GM15510 (cell line): Measurements from ENCODE around the gene WNT11.

Experiments used
- POLR2A ChIP-seq: IDR thresholded peaks from 3 replicates; pipeline ENCODE4 v1.6.1; 2011; ENCODE audit warnings: borderline replicate concordance; ENCODE audit not compliant: insufficient read length; ENCODE audit errors: extremely low read depth

WNT11 gene

GRCh38 chr11:76205252-76206076, 838 bp downstream of the WNT11 start:
- no peak for TF ChIP-seq POLR2A

GRCh38 chr11:76203937-76204336, 2.4 kb downstream of the WNT11 start:
- no peak for TF ChIP-seq POLR2A

DNA sequence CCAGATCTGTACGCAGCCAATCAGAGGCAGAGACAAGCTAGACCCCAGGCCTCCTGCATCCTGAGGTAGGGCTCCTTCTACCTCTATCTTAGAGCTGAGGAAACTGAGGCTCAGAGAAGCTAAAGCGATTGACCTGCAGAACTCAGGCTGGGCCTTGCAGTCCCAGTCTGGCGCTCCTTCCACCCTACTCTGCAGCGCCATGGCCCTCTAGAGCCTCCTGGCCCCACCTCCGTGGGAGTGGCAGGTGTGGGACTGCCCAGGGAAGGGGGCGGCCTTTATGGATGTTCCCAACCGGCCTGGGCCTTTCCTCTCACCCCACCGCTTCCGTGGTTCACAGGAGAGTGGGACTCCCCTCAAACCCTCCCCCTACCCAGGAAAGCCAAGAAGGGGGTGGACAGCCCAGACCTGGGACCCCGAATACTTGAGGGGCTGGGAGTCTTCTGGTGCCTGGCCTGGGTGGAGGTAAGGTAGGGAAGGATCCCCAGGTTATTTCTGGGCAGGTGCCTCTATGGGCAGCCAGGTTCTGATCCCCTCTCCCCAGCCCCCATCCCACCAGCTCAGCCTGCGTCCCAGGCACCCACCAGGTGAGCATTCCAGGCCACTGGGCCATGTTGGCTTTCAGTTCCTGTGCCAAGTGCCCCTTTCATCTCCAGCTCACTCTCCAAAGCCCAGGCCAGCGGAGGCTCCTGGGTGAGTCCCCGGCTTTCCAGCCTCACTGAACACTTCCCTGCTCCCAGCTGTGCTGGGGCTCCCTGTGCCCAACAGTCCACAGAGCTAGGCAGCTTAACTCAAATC, 3.0 kb downstream of the WNT11 start:
- TF ChIP-seq POLR2A = no peak

DNA sequence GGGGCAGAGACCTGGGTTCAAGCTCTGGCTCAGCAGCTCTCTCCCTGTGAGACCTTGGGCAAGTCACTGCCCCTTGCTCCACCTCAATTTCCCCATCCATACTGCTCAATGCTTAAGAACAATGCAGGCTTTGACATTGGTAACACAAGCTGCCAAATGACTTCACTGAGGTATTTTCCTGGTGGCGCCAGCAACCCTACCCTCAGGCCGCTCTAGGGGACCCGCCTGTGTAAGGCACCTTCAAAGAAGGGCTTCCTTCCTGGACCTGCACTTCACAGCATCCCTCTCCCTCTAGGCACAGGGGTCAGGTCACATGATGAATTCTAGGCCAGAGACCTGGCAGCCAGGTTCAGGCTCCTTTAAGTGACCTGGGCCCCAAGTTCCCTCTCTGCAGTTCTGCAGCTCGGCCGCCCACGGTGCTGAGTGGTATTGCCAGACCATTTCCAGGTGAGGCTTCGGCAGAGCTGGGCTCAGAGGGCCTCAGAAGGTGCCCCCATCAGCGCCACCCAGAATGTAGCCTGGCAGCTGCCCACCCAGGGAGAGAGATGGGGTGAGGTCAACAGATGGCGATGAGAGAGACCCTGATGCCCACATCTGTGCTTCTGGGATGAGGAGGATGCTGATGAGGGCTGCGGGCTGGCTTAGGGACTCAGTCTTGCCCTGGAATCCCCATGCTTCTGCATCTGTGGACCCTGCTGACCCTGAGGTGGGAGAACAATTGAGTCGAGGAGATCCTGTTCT, 4.5 kb downstream of the WNT11 start:
- TF ChIP-seq POLR2A = no peak

DNA sequence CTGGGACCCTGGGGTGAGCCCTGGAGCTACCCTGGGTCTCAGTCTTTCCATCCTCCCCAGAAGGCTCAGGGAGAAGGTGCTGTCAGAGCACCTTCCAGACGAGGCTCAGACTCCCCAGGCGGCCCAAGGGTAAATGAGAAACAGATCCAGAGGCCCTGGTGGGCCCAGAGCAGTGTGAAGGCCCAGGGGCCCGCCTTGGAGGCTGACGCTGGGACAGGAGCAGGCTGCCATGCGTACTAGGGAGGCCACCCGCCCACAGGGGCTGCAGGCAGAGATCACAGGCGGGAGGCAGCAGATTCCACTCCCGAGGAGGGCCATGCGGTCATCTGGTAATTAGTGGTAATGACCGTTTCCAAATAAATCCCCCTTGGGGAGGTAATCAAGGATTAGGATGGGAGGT, 5.2 kb downstream of the WNT11 start:
- TF ChIP-seq POLR2A = no peak

DNA sequence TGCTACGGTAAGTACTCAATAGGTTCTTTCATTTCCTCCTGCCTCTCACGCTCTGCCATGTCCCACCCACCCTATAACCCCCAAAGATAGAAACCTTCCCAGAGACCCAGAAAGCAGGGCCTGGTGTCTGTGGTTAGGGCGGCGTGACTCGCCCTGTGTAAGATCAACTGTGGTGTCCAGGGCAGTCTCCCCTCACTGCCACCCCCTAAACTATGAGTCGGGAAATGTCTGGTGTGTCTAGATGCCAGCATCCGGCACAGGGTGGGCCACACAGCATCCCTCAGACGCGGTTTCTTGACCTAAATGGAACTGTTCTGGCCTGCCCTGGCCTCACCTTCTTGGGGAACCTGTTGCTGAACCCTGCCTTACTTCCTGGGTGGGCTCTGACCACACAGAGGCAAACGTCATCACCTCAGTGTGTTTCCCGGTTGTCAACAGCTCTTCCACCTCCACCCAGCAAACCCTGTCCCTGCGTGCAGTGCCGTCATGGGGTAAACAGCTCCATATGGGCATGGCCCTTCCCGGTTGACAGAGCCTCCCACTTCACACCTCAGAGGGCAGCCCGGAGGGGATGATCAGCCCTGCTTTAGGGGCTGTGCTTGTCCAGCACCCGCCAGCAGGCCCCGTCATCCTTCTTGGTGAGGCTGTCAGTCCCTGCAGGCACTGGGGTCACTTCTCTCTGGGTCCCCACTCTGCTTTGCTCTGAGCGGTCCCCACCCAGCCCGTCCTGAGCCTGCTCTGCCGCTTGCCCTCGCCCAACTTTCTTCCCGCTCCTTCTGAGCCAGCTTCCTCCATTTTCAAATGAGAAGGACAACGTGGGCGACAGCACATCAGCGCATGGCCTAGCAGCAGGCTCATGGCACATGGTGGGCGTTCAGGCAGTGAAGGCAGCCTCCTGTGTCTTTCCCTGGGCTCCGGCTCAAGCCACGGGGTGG, 6.0 kb downstream of the WNT11 start:
- TF ChIP-seq POLR2A = no peak

GRCh38 chr11:76197941-76198640, 8.2 kb downstream of the WNT11 start:
- no peak for TF ChIP-seq POLR2A

DNA sequence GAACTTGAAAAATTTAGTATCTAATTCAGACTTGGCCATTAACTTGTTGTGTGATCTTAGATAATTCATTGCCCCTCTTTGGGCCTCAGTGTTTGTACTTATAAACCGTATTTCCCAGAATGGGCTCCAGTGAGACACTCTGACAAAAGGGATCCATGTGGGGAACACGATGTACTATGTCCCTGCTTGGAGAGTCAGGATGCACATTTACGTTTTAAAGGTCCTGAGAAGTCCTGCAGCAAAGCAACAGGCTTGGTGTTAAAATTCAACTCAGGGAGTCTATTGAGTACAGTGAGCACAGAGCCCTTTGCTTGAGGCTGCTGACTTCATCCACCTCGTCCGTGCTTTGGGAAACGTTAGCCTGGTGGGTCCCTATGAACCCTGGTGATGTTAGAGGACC, 9.0 kb downstream of the WNT11 start:
- no peak for TF ChIP-seq POLR2A

DNA sequence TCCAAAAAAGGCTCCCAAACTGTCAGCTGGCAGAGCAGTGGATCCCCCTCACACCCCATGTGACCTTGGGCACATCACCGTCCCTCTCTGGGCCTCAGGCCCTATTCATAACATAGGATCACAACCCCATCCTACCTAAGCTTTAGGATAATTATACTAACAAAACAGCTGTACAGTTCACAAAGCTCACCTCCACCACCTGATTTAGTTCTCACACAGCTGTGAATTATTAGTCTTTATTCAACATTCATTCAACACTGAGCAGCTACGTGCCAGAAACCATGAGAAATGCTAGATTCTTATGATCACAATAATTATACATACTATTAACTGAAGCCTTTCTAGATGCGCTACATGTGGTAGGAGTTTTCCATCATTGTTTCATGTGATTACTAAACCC, 9.5 kb downstream of the WNT11 start:
- TF ChIP-seq POLR2A = no peak

DNA sequence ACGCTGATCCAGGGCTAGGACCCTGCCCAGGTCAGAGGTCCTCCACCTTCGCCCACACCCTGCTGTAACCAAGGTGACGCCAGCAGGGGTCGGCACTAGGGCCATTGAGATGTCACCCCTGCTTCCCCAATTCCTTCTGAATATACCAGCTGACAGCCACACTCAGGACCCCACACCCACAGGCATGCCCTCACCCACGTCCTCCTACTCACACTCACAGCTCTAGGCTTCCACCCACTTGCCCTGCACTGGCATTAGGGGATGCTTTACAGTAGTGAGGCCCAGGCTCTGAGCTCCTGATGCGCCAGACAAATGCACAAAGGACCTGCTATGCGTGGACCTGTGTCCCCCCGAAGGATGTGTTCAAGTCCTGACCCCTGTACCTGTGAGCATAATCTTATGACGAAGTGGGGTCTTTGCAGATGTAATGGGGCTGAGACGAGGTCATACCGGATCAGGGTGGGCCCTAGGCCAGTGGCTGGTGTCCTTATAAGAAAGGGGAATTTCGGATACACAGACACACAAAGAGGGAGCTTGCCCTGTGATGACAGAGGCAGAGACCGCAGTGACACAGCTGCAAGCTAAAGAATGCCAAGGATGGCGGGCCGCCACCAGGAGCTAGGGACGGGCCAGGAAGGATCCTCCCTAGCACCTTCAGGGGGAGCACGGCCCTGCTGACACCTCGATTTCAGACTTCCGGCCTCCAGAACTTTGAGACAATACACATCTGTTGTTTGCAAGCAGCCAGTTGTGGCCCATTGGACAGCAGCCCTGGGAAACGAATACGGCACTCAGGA, 11.2 kb downstream of the WNT11 start:
- TF ChIP-seq POLR2A = no peak

GRCh38 chr11:76193219-76193618, 13.1 kb downstream of the WNT11 start:
- TF ChIP-seq POLR2A = no peak

DNA sequence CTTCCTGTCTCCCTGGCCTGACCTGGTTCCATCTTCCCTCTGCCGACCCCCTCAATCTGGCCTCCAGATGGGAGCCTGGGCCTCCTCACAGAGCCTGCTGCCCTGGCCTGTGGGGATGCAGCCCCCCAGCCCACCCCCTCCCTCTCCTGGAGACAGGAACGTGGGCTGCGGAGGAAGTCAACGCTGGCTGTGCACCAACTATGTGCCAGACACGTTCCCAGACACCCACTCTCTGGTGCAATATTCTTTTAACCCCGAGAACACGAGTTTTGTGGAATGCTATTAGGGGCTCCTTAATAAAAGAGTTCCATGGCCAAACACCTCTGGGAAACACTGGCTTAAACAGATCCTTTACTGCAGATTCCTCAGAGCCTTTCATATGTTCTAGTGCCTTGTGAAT, 15.9 kb downstream of the WNT11 start:
- TF ChIP-seq POLR2A = no peak

GRCh38 chr11:76189682-76190081, 16.6 kb downstream of the WNT11 start:
- TF ChIP-seq POLR2A = no peak
